GM23338 (cell line): Measurements from ENCODE around the gene QRICH1. TPM values are rescaled to one million over a fixed set of nuclear protein-coding genes. Genes with fewer than 3 reads are reported as not detected.

Experiments
- ATAC-seq: fragments of 200-7000 bp; cut with Tn5 transposase; 3 replicates; pipeline ENCODE4 v1.9.1; 2020
- DNase-seq: peaks from one replicate; pipeline ENCODE4 v3.0.0-alpha.2; 2015; ENCODE audit warnings: low spot score
- H2AFZ ChIP-seq: fragments of 200-600 bp; sonication (generic); 2 replicates; pipeline ENCODE4 v1.8.0; 2016; ENCODE audit warnings: antibody characterized with exemption, mild to moderate bottlenecking, moderate library complexity
- H3F3A ChIP-seq: fragments of 200-600 bp; sonication (generic); replicated peaks from 2 replicates; pipeline ENCODE4 v1.8.0; 2017; ENCODE audit warnings: antibody characterized with exemption, mixed run types, low read depth
- H3K27ac ChIP-seq: fragments of 200-600 bp; sonication (generic); 2 replicates; pipeline ENCODE4 v1.6.1; 2016; ENCODE audit warnings: low read depth
- H3K27me3 ChIP-seq: fragments of 200-600 bp; sonication (generic); 2 replicates; pipeline ENCODE4 v1.8.0; 2016; ENCODE audit warnings: mild to moderate bottlenecking, mixed run types, moderate library complexity; ENCODE audit not compliant: insufficient read depth
- H3K36me3 ChIP-seq: fragments of 200-600 bp; sonication (generic); 2 replicates; pipeline ENCODE4 v1.8.0; 2016; ENCODE audit warnings: mild to moderate bottlenecking; ENCODE audit not compliant: insufficient read depth
- H3K4me1 ChIP-seq: fragments of 200-600 bp; sonication (generic); 2 replicates; pipeline ENCODE4 v1.8.0; 2016; ENCODE audit warnings: mild to moderate bottlenecking, moderate library complexity; ENCODE audit not compliant: insufficient read depth
- H3K4me2 ChIP-seq: fragments of 200-600 bp; sonication (generic); 2 replicates; pipeline ENCODE4 v1.7.1; 2017; ENCODE audit warnings: mixed run types
- H3K4me3 ChIP-seq: fragments of 200-600 bp; sonication (generic); 2 replicates; pipeline ENCODE4 v1.6.1; 2016; ENCODE audit warnings: mixed run types
- H3K79me2 ChIP-seq: fragments of 200-600 bp; sonication (generic); replicated peaks from 2 replicates; pipeline ENCODE4 v1.8.0; 2017; ENCODE audit warnings: mild to moderate bottlenecking; ENCODE audit not compliant: insufficient read depth
- H3K9me2 ChIP-seq: fragments of 200-600 bp; sonication (generic); 2 replicates; pipeline ENCODE4 v1.8.0; 2017; ENCODE audit not compliant: insufficient read depth
- H4K20me1 ChIP-seq: fragments of 200-600 bp; sonication (generic); replicated peaks from 2 replicates; pipeline ENCODE4 v1.8.0; 2017; ENCODE audit warnings: mild to moderate bottlenecking; ENCODE audit not compliant: insufficient read depth
- H3K27ac Mint-ChIP-seq: 2 replicates; pipeline ENCODE4 v1.8.0; 2020; ENCODE audit warnings: inconsistent platforms, mild to moderate bottlenecking, moderate library complexity, mixed read lengths
- H3K27me3 Mint-ChIP-seq: 3 replicates; pipeline ENCODE4 v1.8.0; 2022; ENCODE audit warnings: low read depth, mild to moderate bottlenecking, moderate library complexity, mixed read lengths, inconsistent platforms; ENCODE audit not compliant: insufficient read depth, poor library complexity
- H3K36me3 Mint-ChIP-seq: 3 replicates; pipeline ENCODE4 v1.8.0; 2021; ENCODE audit warnings: low read depth, mild to moderate bottlenecking, inconsistent platforms, moderate library complexity, mixed read lengths
- H3K4me1 Mint-ChIP-seq: 3 replicates; pipeline ENCODE4 v1.8.0; 2020; ENCODE audit warnings: mild to moderate bottlenecking, inconsistent platforms, mixed read lengths
- H3K4me3 Mint-ChIP-seq: 3 replicates; pipeline ENCODE4 v1.8.0; 2021; ENCODE audit warnings: moderate library complexity, mild to moderate bottlenecking, inconsistent platforms, mixed read lengths
- H3K9me3 Mint-ChIP-seq: 3 replicates; pipeline ENCODE4 v1.8.0; 2020; ENCODE audit warnings: moderate library complexity, mild to moderate bottlenecking, inconsistent platforms, mixed read lengths
- CREB1 ChIP-seq: fragments of 250-450 bp; sonication (Bioruptor Pico); IDR thresholded peaks from 2 replicates; pipeline ENCODE4 v1.5.0; 2020; ENCODE audit warnings: low read depth, mild to moderate bottlenecking, moderate library complexity
- EZH2 ChIP-seq: fragments of 200-600 bp; sonication (generic); IDR thresholded peaks from one replicate; pipeline ENCODE4 v1.8.0; 2017; ENCODE audit warnings: antibody characterized with exemption, mild to moderate bottlenecking, low read depth; ENCODE audit not compliant: unreplicated experiment
- EZH2phosphoT487 ChIP-seq: fragments of 200-600 bp; sonication (generic); IDR thresholded peaks from one replicate; pipeline ENCODE4 v1.8.1; 2018; ENCODE audit warnings: antibody characterized with exemption; ENCODE audit not compliant: unreplicated experiment
- JUNB ChIP-seq: IDR thresholded peaks from one replicate; pipeline ENCODE4 v1.6.1; 2016; ENCODE audit warnings: antibody characterized with exemption; ENCODE audit not compliant: unreplicated experiment
- NANOG ChIP-seq: IDR thresholded peaks from 2 replicates; pipeline ENCODE4 v1.6.1; 2016; ENCODE audit warnings: antibody characterized with exemption, borderline replicate concordance
- POLR2AphosphoS5 ChIP-seq: IDR thresholded peaks from 2 replicates; pipeline ENCODE4 v1.6.1; 2016; ENCODE audit warnings: antibody characterized with exemption, low read depth
- STAT1 ChIP-seq: IDR thresholded peaks from one replicate; pipeline ENCODE4 v1.6.1; 2016; ENCODE audit warnings: antibody characterized with exemption; ENCODE audit not compliant: unreplicated experiment
- ZNF114 ChIP-seq: fragments of 250-450 bp; sonication (Bioruptor Pico); IDR thresholded peaks from 2 replicates; pipeline ENCODE4 v1.5.0; 2020; ENCODE audit warnings: mild to moderate bottlenecking, moderate library complexity
- ZNF331 ChIP-seq: fragments of 250-450 bp; sonication (Bioruptor Pico); IDR thresholded peaks from 2 replicates; pipeline ENCODE4 v1.5.0; 2020; ENCODE audit warnings: low read depth, mild to moderate bottlenecking, moderate library complexity
- polyA plus RNA-seq: library from polyadenylated mRNA; unstranded; fragments of >200 nt; fragmentation: Nextera tagmentation; extraction: Ambion mirVana; gene quantifications from 2 replicates; pipeline ENCODE4 v1.2.1, GENCODE V29; 2016
- total RNA-seq: library from RNA; depleted of rRNA; stranded (reverse); fragments of >200 nt; shearing (Covaris generic); gene quantifications from 2 replicates; pipeline ENCODE4 v1.2.3, GENCODE V29; 2014
- TF ChIP-seq, protein P1 (sequence below): IDR thresholded peaks from one replicate; pipeline ENCODE4 v1.6.1; 2018; ENCODE audit warnings: antibody characterized with exemption; ENCODE audit not compliant: unreplicated experiment
- TF ChIP-seq, protein P2 (sequence below): fragments of 250-450 bp; sonication (Bioruptor Pico); IDR thresholded peaks from 2 replicates; pipeline ENCODE4 v1.5.0; 2020; ENCODE audit warnings: mild to moderate bottlenecking, moderate library complexity
- TF ChIP-seq, protein P3 (sequence below): IDR thresholded peaks from 2 replicates; pipeline ENCODE4 v1.6.1; 2016; ENCODE audit warnings: antibody characterized with exemption
- TF ChIP-seq, protein P4 (sequence below), 2 experiments: fragments of 200-600 bp in 1 of 2; sonication (generic) in 1 of 2; conservative IDR thresholded peaks; 2 replicates each; pipeline versions ENCODE4 v1.5.1 to v1.6.1; 2016 to 2017; ENCODE audit warnings: antibody characterized with exemption in 2 of 2, low read depth in 2 of 2, mild to moderate bottlenecking in 2 of 2, moderate library complexity in 1 of 2

QRICH1 gene
- total and polyA plus RNA-seq, 2 experiments from 2014 or later: 66.9 to 149 TPM

DNA sequence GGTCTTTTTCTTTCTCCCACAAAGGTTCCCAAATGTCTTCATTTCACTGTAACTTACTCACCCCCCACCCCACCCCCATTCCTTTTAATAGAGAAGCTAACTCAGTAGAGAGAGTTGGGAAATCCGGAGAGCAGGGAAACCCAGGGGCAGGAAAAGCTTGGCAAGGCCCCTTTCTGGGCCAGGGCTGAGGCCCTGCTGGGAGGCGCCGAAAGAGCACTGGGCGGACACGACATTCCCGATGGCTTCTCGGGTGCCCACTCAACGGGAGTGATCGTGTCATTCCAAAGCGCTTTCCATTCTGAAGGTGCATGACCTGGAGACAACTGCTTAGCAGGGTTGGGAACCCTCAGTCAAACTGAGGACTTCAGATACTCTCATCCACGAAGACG, 73.9 kb downstream of the QRICH1 start:
- Mint-ChIP-seq H3K27ac (peak overlapping the region; percentile 81; the same call in 1 of the 2 replicates), H3K4me1 (peaks cover 24% of the 10 kb centered on the region), H3K9me3 (no peaks in the 10 kb centered on the region; the same call in 2 of the 3 replicates), H3K27me3 (peaks cover 32% of the 10 kb centered on the region), H3K4me3 (peak overlapping the region; percentile 93), H3K36me3 (peaks cover 49% of the 10 kb centered on the region)
- peaks cover 23% of the 10 kb centered on the region for H3K36me3 ChIP-seq
- H2AFZ ChIP-seq: no peak overlapping the region; the same call in 1 of the 2 replicates
- peaks cover 14% of the 10 kb centered on the region for H4K20me1 ChIP-seq
- peaks cover 18% of the 10 kb centered on the region for H3K79me2 ChIP-seq
- no peak for DNase-seq
- no peaks in the 10 kb centered on the region for H3K9me2 ChIP-seq
- peaks cover 51% of the 10 kb centered on the region for H3F3A ChIP-seq
- TF ChIP-seq EZH2phosphoT487 (no peak), CREB1 (CRISPR knock-in tag) (no peak), JUNB (no peak), ZNF331 (CRISPR knock-in tag) (no peak), NANOG (no peak), STAT1 (no peak), EZH2 (no peak), ZNF114 (CRISPR knock-in tag) (no peak), POLR2AphosphoS5 (no peak)
- TF ChIP-seq, protein P1, sequence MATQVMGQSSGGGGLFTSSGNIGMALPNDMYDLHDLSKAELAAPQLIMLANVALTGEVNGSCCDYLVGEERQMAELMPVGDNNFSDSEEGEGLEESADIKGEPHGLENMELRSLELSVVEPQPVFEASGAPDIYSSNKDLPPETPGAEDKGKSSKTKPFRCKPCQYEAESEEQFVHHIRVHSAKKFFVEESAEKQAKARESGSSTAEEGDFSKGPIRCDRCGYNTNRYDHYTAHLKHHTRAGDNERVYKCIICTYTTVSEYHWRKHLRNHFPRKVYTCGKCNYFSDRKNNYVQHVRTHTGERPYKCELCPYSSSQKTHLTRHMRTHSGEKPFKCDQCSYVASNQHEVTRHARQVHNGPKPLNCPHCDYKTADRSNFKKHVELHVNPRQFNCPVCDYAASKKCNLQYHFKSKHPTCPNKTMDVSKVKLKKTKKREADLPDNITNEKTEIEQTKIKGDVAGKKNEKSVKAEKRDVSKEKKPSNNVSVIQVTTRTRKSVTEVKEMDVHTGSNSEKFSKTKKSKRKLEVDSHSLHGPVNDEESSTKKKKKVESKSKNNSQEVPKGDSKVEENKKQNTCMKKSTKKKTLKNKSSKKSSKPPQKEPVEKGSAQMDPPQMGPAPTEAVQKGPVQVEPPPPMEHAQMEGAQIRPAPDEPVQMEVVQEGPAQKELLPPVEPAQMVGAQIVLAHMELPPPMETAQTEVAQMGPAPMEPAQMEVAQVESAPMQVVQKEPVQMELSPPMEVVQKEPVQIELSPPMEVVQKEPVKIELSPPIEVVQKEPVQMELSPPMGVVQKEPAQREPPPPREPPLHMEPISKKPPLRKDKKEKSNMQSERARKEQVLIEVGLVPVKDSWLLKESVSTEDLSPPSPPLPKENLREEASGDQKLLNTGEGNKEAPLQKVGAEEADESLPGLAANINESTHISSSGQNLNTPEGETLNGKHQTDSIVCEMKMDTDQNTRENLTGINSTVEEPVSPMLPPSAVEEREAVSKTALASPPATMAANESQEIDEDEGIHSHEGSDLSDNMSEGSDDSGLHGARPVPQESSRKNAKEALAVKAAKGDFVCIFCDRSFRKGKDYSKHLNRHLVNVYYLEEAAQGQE: no peak
- TF ChIP-seq, protein P2, sequence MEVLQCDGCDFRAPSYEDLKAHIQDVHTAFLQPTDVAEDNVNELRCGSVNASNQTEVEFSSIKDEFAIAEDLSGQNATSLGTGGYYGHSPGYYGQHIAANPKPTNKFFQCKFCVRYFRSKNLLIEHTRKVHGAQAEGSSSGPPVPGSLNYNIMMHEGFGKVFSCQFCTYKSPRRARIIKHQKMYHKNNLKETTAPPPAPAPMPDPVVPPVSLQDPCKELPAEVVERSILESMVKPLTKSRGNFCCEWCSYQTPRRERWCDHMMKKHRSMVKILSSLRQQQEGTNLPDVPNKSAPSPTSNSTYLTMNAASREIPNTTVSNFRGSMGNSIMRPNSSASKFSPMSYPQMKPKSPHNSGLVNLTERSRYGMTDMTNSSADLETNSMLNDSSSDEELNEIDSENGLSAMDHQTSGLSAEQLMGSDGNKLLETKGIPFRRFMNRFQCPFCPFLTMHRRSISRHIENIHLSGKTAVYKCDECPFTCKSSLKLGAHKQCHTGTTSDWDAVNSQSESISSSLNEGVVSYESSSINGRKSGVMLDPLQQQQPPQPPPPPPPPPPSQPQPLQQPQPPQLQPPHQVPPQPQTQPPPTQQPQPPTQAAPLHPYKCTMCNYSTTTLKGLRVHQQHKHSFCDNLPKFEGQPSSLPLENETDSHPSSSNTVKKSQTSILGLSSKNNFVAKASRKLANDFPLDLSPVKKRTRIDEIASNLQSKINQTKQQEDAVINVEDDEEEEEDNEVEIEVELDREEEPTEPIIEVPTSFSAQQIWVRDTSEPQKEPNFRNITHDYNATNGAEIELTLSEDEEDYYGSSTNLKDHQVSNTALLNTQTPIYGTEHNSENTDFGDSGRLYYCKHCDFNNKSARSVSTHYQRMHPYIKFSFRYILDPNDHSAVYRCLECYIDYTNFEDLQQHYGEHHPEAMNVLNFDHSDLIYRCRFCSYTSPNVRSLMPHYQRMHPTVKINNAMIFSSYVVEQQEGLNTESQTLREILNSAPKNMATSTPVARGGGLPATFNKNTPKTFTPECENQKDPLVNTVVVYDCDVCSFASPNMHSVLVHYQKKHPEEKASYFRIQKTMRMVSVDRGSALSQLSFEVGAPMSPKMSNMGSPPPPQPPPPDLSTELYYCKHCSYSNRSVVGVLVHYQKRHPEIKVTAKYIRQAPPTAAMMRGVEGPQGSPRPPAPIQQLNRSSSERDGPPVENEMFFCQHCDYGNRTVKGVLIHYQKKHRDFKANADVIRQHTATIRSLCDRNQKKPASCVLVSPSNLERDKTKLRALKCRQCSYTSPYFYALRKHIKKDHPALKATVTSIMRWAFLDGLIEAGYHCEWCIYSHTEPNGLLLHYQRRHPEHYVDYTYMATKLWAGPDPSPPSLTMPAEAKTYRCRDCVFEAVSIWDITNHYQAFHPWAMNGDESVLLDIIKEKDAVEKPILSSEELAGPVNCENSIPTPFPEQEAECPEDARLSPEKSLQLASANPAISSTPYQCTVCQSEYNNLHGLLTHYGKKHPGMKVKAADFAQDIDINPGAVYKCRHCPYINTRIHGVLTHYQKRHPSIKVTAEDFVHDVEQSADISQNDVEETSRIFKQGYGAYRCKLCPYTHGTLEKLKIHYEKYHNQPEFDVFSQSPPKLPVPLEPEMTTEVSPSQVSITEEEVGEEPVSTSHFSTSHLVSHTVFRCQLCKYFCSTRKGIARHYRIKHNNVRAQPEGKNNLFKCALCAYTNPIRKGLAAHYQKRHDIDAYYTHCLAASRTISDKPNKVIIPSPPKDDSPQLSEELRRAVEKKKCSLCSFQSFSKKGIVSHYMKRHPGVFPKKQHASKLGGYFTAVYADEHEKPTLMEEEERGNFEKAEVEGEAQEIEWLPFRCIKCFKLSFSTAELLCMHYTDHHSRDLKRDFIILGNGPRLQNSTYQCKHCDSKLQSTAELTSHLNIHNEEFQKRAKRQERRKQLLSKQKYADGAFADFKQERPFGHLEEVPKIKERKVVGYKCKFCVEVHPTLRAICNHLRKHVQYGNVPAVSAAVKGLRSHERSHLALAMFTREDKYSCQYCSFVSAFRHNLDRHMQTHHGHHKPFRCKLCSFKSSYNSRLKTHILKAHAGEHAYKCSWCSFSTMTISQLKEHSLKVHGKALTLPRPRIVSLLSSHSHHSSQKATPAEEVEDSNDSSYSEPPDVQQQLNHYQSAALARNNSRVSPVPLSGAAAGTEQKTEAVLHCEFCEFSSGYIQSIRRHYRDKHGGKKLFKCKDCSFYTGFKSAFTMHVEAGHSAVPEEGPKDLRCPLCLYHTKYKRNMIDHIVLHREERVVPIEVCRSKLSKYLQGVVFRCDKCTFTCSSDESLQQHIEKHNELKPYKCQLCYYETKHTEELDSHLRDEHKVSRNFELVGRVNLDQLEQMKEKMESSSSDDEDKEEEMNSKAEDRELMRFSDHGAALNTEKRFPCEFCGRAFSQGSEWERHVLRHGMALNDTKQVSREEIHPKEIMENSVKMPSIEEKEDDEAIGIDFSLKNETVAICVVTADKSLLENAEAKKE (CRISPR knock-in tag): no peak
- TF ChIP-seq, protein P3, sequence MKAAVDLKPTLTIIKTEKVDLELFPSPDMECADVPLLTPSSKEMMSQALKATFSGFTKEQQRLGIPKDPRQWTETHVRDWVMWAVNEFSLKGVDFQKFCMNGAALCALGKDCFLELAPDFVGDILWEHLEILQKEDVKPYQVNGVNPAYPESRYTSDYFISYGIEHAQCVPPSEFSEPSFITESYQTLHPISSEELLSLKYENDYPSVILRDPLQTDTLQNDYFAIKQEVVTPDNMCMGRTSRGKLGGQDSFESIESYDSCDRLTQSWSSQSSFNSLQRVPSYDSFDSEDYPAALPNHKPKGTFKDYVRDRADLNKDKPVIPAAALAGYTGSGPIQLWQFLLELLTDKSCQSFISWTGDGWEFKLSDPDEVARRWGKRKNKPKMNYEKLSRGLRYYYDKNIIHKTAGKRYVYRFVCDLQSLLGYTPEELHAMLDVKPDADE: no peak
- TF ChIP-seq, protein P4, sequence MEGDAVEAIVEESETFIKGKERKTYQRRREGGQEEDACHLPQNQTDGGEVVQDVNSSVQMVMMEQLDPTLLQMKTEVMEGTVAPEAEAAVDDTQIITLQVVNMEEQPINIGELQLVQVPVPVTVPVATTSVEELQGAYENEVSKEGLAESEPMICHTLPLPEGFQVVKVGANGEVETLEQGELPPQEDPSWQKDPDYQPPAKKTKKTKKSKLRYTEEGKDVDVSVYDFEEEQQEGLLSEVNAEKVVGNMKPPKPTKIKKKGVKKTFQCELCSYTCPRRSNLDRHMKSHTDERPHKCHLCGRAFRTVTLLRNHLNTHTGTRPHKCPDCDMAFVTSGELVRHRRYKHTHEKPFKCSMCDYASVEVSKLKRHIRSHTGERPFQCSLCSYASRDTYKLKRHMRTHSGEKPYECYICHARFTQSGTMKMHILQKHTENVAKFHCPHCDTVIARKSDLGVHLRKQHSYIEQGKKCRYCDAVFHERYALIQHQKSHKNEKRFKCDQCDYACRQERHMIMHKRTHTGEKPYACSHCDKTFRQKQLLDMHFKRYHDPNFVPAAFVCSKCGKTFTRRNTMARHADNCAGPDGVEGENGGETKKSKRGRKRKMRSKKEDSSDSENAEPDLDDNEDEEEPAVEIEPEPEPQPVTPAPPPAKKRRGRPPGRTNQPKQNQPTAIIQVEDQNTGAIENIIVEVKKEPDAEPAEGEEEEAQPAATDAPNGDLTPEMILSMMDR (conservative IDR thresholded peaks at IDR 0.05; ENCODE audit: low read depth in 2 of 2): no peak
- H3K4me2 ChIP-seq: peak overlapping the region; percentile 99
- H3K4me3 ChIP-seq: peak overlapping the region; percentile 97
- no peak for ATAC-seq
- H3K27me3 ChIP-seq: no peaks in the 10 kb centered on the region
- no peak overlapping the region for H3K27ac ChIP-seq
- peaks cover 27% of the 10 kb centered on the region; the same call in 1 of the 2 replicates for H3K4me1 ChIP-seq
